GM12864 (cell line): ENCODE data around the gene ANK2.

ENCODE experiments used
- DNase-seq: peaks from one replicate; pipeline ENCODE4 v3.0.0-alpha.2; 2011; ENCODE audit warnings: low read depth
- H3K4me3 ChIP-seq: 2 replicates; pipeline ENCODE4 v1.5.1; 2011; ENCODE audit warnings: mild to moderate bottlenecking, low read depth, low read length, control low read depth
- CTCF ChIP-seq: IDR thresholded peaks from 2 replicates; pipeline ENCODE4 v1.5.1; 2011; ENCODE audit warnings: low read depth, mild to moderate bottlenecking, moderate library complexity, low read length, control low read depth, inconsistent platforms; ENCODE audit errors: missing control alignments

The ANK2 gene

GRCh38 chr4:113148925-113149324, 99.5 kb downstream of the ANK2 start:
- no peak for DNase-seq
- H3K4me3 ChIP-seq: no peak overlapping the region
- TF ChIP-seq CTCF: no peak

GRCh38 chr4:113153529-113154101, 104.2 kb downstream of the ANK2 start:
- H3K4me3 ChIP-seq: no peak overlapping the region
- no peak for DNase-seq
- no peak for TF ChIP-seq CTCF

GRCh38 chr4:113154281-113154680, 104.8 kb downstream of the ANK2 start:
- H3K4me3 ChIP-seq: no peak overlapping the region
- no peak for DNase-seq
- TF ChIP-seq CTCF: no peak

- TF ChIP-seq CTCF: no peak
- no peak for DNase-seq
- H3K4me3 ChIP-seq: no peak overlapping the region
These were observed 107.8 kb downstream of the ANK2 start for GRCh38 chr4:113157086-113157857.

- no peak for TF ChIP-seq CTCF
- DNase-seq: no peak
- no peak overlapping the region for H3K4me3 ChIP-seq
These were observed 110.6 kb downstream of the ANK2 start for GRCh38 chr4:113159942-113160545.

GRCh38 chr4:113160548-113160947, 111.1 kb downstream of the ANK2 start:
- TF ChIP-seq CTCF: no peak
- no peak for DNase-seq
- H3K4me3 ChIP-seq: no peak overlapping the region
